Colonic mucosa (tissue), 4 donors: ENCODE measurements around the gene H6PD. TPM values are rescaled to one million over a fixed set of nuclear protein-coding genes. Genes with fewer than 3 reads are reported as not detected.

Experiments used
- DNase-seq: peaks from one replicate; pipeline ENCODE4 v3.0.0-alpha.2; 2020
- H3K27ac ChIP-seq: fragments of 200-600 bp; one replicate; pipeline ENCODE4 v1.8.0; 2021
- H3K27me3 ChIP-seq: fragments of 200-600 bp; one replicate; pipeline ENCODE4 v1.8.0; 2021
- H3K36me3 ChIP-seq: fragments of 200-600 bp; one replicate; pipeline ENCODE4 v1.8.0; 2021
- H3K4me1 ChIP-seq: fragments of 200-600 bp; one replicate; pipeline ENCODE4 v1.8.0; 2021; ENCODE audit warnings: mild to moderate bottlenecking
- H3K4me3 ChIP-seq: fragments of 200-600 bp; one replicate; pipeline ENCODE4 v1.8.0; 2021
- H3K9ac ChIP-seq, 2 donors: one replicate each; pipeline ENCODE4 v1.7.0; 2013; ENCODE audit warnings: control low read depth in 2 of 2, low read depth in 2 of 2, low read length in 2 of 2
- H3K9me3 ChIP-seq: fragments of 200-600 bp; one replicate; pipeline ENCODE4 v1.8.0; 2021
- CTCF ChIP-seq: fragments of 200-600 bp; IDR thresholded peaks from one replicate; pipeline ENCODE4 v1.8.0; 2022; ENCODE audit warnings: antibody characterized with exemption, mild to moderate bottlenecking
- intact Hi-C: fragments of 100-400 bp; cut with DNase I; formaldehyde crosslinking; loops from one replicate; pipeline ENCODE4 v1.14.1; 2022
- total RNA-seq, 2 donors: library from RNA; stranded (reverse); fragmentation: NEBNext Ultra II Directional in 1 of 2; extraction: Animal tissue kit (Norgen Biotek cat#: 25700) in 1 of 2; gene quantifications; one replicate each; pipeline ENCODE4 v1.2.1, GENCODE V29; 2021
- donor health status: healthy.
- donor health status: DM: no; HTN: no; CAD: no.
- donor health status: DM: no; HTN: no; CAD: no.

H6PD gene, protein sequence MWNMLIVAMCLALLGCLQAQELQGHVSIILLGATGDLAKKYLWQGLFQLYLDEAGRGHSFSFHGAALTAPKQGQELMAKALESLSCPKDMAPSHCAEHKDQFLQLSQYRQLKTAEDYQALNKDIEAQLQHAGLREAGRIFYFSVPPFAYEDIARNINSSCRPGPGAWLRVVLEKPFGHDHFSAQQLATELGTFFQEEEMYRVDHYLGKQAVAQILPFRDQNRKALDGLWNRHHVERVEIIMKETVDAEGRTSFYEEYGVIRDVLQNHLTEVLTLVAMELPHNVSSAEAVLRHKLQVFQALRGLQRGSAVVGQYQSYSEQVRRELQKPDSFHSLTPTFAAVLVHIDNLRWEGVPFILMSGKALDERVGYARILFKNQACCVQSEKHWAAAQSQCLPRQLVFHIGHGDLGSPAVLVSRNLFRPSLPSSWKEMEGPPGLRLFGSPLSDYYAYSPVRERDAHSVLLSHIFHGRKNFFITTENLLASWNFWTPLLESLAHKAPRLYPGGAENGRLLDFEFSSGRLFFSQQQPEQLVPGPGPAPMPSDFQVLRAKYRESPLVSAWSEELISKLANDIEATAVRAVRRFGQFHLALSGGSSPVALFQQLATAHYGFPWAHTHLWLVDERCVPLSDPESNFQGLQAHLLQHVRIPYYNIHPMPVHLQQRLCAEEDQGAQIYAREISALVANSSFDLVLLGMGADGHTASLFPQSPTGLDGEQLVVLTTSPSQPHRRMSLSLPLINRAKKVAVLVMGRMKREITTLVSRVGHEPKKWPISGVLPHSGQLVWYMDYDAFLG
- 10 to 100 TPM; 20.8 to 24.7 TPM for total RNA-seq

- peak within 1 kb of the TSS; percentile 92 to 97 for H3K9ac ChIP-seq
- H3K27ac ChIP-seq: peak within 1 kb of the TSS; percentile 88
- no peaks in the 10 kb centered on the region for H3K36me3 ChIP-seq
- DNase-seq: peak; percentile 87
- H3K27me3 ChIP-seq: no peaks in the 10 kb centered on the region
- TF ChIP-seq CTCF: peak; percentile 49
- no peaks in the 10 kb centered on the region for H3K9me3 ChIP-seq
- peak within 1 kb of the TSS; percentile 50 for H3K4me3 ChIP-seq
- H3K4me1 ChIP-seq: peaks cover 4% of the 10 kb centered on the region
- intact Hi-C loops: no loop called here
Measured at GRCh38 chr1:9234223-9235095, at the start of gene H6PD. Gene H6PD, plus strand, starts transcription at chr1:9234774. Its CDS starts 10,161 bp downstream, at chr1:9244935.

GRCh38 chr1:9186082-9186859 lies 48.3 kb upstream of the H6PD start:
- DNase-seq: no peak
- intact Hi-C loops: no loop called here

GRCh38 chr1:9187004-9187403 lies 47.6 kb upstream of the H6PD start:
- H3K4me1 ChIP-seq: no peaks in the 10 kb centered on the region
- no peaks in the 10 kb centered on the region for H3K9me3 ChIP-seq
- no peak overlapping the region for H3K27ac ChIP-seq
- no peak for TF ChIP-seq CTCF
- intact Hi-C loops: no loop called here
- no peak overlapping the region for H3K9ac ChIP-seq
- no peak for DNase-seq
- peaks cover 5% of the 10 kb centered on the region for H3K27me3 ChIP-seq
- no peaks in the 10 kb centered on the region for H3K36me3 ChIP-seq
- H3K4me3 ChIP-seq: no peak overlapping the region

More at GRCh38 chr1:9186082-9186859, 48.3 kb upstream of the H6PD start:
- H3K4me1 ChIP-seq: peaks cover 5% of the 10 kb centered on the region
- peaks cover 5% of the 10 kb centered on the region for H3K27me3 ChIP-seq
- TF ChIP-seq CTCF: no peak
- no peaks in the 10 kb centered on the region for H3K9me3 ChIP-seq
- no peaks in the 10 kb centered on the region for H3K36me3 ChIP-seq
- no peak overlapping the region for H3K4me3 ChIP-seq
- H3K27ac ChIP-seq: no peak overlapping the region
- H3K9ac ChIP-seq: no peak overlapping the region

GRCh38 chr1:9190234-9190633 lies 44.3 kb upstream of the H6PD start:
- no peak for DNase-seq
- TF ChIP-seq CTCF: no peak
- intact Hi-C loops: no loop called here
- Histone ChIP-seq H3K27me3 (no peaks in the 10 kb centered on the region), H3K4me3 (no peak overlapping the region), H3K27ac (no peak overlapping the region), H3K36me3 (no peaks in the 10 kb centered on the region), H3K9me3 (no peaks in the 10 kb centered on the region), H3K4me1 (no peaks in the 10 kb centered on the region), H3K9ac (no peak overlapping the region)
